SU-DHL-6 (cell line): ENCODE data around the gene TXNRD3.

Source experiments
- CTCF ChIP-seq: fragments of 200-600 bp; sonication (generic); IDR thresholded peaks from one replicate; pipeline ENCODE4 v1.5.1; 2017; ENCODE audit warnings: antibody characterized with exemption, mild to moderate bottlenecking, low read length, moderate library complexity; ENCODE audit not compliant: insufficient read depth, poor library complexity, severe bottlenecking
- EZH2phosphoT487 ChIP-seq: fragments of 200-600 bp; sonication (generic), shearing (Covaris generic); conservative IDR thresholded peaks from 2 replicates; pipeline ENCODE4 v1.6.1; 2018; ENCODE audit warnings: mild to moderate bottlenecking, antibody characterized with exemption, low read length, moderate library complexity, mixed read lengths

- no peak for TF ChIP-seq CTCF
- TF ChIP-seq EZH2phosphoT487, result no peak
Measured at GRCh38 chr3:126621171-126621570, 33.8 kb downstream of the TXNRD3 start.
